Adrenal gland (tissue), 5 donors: ENCODE measurements around the gene DAB2IP.

ENCODE experiments used
- CTCF ChIP-seq, 6 experiments: fragments of 450-650 bp in 4 of 6; fragments of 200-600 bp in 2 of 6; sonication (generic) in 1 of 6; IDR thresholded peaks; 1 replicate in 5 of 6; 2 replicates in 1 of 6; pipeline versions ENCODE4 v1.5.1 to v1.8.0; 2016 to 2021; ENCODE audit warnings: antibody characterized with exemption in 6 of 6, mild to moderate bottlenecking in 2 of 6, moderate library complexity in 1 of 6
- POLR2A ChIP-seq, 2 donors: fragments of 450-650 bp; IDR thresholded peaks; one replicate each; pipeline ENCODE4 v1.6.1; 2017; ENCODE audit warnings: antibody characterized with exemption in 2 of 2, mild to moderate bottlenecking in 2 of 2, moderate library complexity in 1 of 2
- donor health status: DM: no; HTN: no; CAD: no.

GRCh38 chr9:121642758-121643157, 8.7 kb upstream of the DAB2IP start:
- TF ChIP-seq POLR2A (IDR thresholded peaks at IDR 0.05), result no peak
- no peak for TF ChIP-seq CTCF (IDR thresholded peaks at IDR 0.05)
